Retina (tissue), 1 donor: Measurements from ENCODE around the gene SLC22A2.
"Not testable (repeated sequence)": the region's sequence is repeated elsewhere in the genome, so short reads cannot be mapped to it uniquely, and the experiment has no call there.

Experiments used
- DNase-seq: peaks from one replicate; pipeline ENCODE4 v3.0.0-alpha.2; 2016

The SLC22A2 gene

DNA sequence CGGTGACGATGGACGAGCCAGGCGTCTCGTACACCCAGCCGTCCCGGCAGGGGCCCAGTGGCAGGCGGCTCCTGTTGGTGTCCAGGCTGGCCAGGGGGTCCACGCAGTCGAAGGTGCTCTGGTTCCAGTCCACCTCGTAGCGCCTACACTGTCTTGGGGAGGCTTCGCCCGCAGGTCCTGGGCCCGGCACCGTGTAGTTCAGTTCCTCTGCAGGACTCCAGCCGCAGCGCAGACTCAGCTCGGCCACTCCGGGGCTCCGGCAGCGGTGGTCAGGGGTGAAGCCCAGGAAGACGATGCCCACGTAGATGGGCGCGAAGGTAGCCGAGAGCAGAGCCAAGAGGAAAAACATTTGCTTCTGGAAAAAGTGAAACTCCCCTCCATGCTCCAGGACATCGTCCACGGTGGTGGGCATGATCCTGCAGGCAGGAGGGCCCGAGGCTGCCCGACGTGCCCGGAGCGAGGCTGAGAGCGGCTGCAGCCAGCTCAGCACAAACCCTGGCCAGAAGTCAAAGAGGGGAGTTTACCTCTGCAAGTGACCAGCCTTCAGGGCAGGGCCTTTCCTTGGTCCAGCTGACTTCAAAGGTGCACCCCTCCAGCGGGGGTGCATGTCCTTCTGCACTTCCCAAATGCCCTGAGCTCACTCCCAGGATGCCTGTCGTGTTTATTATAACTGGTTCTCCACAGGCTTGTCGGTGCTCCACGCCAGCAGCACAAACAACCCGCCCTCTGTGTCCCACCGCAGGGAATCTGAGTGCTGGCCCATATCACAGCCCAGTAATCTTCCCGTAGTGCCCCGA lies at the start of gene SLC22A2:
Gene SLC22A2, minus strand, starts transcription at position 476 of the 797 bp plus-strand sequence. Its CDS starts 64 bp downstream, at position 412.
- DNase-seq = no peak

DNA sequence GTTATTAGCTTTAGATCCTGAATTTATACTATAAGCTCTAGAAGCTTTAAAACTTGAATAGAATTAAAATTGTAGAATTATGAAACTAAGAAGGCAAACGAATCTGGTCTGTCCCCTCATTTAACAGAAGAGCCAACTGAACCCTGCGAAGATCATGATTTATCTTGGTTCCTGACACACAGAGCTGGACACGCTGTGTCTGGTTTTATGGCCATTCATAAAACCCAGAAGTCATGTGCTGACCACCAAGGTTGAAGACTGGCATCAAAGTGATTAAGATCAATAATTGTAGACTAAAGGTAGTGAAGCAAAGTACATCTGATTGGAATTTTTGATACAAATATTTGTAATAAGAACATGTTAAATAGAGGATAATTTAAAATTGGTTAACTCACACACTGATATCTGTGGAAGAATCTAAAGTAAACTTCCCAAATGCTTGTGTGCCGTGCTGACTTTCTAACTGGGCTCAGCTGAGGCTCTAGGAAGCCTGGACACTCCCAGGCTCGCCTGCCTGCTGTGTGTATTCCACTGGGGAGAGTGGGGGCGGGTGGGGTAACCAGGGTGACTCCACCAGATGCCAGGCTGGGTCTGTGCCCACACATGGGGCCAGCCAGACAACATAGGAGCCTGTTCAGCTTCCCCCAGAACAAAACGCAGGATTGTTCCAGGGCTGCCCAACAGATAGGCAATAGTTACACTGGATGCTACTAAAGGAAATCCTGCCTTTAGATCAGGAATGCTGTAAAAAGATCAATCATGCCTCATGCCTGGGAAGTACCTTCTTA lies 47.5 kb upstream of the SLC22A2 start:
- no peak for DNase-seq

DNA sequence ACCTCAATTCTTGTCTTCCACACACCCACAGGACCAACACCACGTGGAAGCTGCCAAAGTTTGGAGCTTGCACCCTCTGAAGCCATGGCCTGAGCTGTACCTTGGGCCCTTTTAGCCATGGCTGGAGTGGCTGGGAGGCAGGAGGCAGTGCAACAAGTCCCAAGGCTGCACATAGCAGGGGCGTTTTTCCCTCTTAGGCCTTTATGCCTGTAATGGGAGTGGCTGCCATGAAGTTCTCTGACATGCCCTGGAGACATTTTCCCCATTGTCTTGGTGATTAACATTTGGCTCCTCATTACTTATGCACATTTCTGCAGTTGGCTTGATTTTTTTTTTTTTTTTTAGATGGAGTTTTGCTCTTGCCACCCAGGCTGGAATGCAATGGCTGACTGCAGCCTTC lies 45.2 kb upstream of the SLC22A2 start:
- no peak for DNase-seq

DNA sequence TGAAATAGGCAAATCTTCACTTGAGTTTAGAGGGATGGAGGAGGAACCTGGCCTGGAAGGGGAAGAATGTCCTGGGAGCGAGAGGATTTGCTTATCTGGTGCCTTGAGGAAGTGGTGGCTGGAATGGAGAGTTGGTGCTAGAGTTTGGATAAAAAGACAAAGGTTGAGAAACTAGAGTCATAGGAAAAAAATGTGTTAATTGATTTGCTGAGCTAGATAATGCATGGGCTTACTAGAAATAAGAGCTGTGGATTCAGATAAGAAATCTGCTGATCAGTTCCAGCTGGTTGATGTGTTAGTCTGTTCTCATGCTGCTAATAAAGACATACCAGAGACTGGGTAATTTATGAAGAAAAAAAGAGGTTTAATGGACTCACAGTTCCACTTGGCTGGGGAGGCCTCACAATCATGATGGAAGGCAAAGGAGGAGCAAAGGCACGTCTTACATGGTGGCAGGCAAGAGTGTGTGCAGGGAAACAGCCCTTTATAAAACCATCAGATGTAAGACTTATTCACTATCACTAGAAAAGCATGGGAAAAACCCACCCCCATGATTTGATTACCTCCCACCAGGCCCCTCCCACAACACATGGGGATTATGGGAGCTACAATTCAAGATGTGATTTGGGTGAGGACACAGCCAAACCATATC lies 43.9 kb upstream of the SLC22A2 start:
- DNase-seq = not testable (repeated sequence)

DNA sequence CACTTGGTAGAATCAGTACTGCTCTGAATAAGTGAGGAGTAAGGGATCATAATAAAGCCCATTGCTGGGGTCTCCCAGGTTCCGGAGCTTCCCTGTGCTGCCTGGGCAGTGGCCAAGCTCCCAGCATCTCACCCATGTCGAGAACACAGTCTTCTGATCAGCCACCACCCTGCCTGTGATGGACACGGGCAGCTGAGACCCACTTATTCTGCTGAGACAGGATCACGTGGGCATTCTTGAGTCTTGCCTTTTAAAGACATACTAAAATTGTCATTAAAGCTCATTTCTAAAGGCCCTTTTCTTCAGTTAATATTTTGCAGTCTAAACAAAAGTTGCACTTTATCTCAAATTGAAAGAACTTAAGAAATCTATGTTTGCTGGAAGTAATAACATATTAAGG lies 42.7 kb upstream of the SLC22A2 start:
- DNase-seq = no peak

DNA sequence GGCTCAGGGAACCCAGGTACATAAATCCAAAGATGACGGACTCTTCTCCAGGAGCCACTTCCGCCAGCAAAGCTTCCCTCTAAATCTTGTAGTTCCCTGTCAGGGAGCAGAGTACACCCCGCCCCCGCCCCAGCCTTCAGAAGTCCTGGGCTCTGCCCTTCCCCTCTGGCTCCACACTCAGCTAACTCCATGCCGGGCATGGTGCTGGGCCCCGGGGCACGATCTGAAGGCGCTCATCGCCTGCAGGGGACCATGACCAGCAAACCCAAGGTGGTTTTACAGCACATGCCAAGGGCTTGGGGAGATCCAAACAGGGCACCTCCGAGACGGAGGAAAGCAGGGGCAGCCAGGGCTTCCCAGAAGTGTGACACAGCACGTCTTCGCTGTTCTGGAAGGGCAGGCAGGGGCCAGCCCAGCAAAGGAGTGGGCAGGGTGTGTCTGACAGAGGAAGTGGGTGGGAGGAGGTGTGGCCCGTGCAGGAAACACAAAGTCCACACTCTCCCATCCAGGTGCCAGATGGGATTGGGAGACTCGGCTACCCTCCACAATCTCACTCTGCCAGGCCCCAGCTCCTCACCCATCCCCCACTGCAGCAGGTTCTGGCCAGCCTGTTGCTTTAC lies 41.6 kb upstream of the SLC22A2 start:
- DNase-seq = no peak

DNA sequence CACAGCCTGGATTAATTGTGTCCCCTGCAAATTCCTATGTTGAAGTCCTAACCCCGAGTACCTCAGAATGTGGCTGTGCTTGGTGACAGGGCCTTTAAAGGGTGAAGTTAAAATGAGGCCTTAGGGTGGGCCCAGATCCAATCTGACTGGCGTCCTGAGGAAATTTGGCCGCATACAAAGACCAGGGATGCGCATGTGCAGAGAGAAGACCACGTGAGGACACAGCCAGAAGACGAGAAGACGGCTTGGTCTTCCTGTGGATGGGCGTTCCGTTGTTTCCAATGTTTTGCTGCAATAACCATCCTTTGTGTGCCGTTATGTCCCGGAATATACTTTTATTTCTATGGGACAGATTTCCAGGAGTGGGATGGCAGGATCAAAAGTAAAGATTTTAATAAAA lies 40.9 kb upstream of the SLC22A2 start:
- no peak for DNase-seq

DNA sequence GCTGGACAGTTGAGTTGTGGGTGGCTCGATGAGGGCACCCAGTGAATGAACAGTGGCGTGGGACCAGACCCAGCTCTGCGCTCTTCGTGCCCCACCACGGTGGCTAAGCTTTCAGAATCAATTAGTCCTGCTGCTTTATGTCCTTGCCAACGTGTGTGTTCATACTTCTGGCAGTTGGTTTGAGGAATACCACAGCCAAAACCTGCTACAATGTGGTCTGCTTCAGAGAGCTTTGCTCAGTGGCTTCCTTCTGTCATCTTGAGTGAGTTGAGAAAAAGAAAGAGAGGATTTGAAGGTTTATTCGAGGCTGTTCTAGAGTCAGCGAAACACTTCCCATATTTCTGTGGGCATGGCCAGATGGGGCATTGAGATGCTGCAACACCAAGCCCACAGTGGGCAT lies 39.5 kb upstream of the SLC22A2 start:
- DNase-seq = no peak

DNA sequence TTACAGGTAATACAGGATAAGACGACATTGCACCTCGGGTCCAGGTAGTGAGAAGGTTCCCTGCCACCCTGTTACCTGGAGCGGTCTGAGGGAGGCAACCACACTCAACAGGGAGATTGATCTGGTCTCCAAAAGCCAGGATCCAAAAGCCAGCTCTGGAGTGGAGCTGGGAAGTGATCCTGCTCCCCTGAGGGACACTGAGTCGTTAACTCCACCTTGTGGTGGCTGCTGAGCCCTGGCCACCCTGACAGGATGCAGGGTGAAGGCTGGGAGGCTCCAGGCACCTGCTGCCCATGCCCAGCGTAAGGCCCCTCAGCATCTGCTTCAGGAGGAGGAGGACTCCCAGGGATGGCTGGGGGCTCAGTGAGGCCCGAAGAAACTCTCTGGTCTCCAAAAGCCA lies 38.7 kb upstream of the SLC22A2 start:
- DNase-seq = no peak

DNA sequence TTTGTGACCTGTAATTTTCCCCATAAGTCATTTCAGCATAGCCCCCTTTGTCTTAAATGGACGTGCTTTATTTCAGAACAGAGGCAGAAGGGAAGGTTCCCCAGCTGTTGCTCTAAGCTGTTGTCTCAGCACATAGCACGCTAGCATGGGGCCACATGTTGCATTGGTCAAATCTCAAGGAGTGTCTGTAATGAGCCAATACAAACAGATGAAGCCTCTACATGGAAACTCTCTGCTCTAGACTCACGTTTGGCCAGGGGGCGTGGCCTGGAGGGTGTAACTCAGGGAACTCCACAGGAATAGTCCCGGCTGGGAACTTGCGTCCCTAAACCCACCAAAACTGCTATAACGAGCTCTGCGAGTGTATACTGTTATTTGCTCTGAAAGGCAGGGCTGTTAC lies 35.2 kb upstream of the SLC22A2 start:
- DNase-seq = no peak

DNA sequence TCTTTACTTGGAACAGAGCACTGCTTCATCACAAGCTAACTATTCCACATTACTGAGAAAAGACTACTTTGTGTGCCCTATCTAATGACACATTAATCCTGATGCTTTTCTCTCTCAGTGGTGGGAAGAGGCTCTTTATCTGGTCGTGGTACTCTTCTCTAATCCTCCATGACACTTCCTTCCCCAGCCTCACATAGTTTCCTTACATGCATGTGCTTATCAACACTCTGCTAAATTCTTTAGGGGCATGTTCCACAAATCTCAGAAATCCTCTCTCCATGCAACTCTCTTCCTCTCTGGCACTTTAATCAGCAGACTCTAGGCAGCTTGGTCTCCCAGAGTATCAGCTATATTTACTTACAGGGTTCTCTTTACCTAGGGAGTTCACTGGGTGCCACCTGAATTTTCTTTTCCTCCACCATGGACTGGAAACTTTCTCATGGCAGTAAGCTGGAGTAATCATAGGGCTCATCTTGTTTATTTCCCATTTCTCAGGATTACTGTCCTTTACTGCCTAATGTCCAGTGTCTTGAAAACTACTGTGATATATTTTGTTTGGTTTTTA lies 27.0 kb upstream of the SLC22A2 start:
- no peak for DNase-seq

DNA sequence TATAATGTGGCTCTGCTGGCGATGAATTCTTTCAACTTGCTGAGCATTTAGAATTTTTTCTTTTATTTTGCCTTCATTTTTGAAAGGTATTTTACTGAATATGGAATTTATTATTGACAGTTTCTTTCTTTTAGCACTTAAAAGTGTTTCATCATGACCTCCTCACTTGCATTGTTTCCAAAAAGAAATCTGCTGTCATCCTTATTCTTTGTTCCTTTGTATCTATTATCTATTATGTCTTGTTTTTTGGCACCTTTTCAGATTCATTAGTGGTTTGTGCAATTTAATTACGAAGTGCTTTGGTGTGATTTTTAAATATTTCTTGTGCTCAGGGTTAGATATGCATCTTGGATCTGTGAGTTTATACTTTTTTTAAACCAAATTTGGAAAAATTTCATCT lies 26.0 kb upstream of the SLC22A2 start:
- no peak for DNase-seq

DNA sequence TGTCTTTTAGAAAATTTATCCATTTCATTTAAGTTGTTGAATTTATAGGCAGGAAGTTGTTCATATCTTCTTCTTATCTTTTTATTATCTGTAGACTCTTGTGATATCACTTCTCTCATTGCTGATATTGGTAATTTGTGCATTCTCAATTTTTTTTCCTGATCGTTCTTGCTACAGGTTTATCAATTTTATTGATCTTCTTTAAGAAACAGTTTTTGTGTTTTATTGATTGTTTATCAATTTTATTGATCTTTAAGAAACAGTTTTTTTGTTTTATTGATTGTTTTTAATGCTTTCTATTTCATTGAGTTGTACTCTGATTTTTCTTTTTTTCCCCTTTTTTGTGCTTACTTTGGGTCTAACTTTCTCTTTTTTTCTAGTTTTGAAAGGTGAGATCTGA lies 23.8 kb upstream of the SLC22A2 start:
- DNase-seq = no peak

DNA sequence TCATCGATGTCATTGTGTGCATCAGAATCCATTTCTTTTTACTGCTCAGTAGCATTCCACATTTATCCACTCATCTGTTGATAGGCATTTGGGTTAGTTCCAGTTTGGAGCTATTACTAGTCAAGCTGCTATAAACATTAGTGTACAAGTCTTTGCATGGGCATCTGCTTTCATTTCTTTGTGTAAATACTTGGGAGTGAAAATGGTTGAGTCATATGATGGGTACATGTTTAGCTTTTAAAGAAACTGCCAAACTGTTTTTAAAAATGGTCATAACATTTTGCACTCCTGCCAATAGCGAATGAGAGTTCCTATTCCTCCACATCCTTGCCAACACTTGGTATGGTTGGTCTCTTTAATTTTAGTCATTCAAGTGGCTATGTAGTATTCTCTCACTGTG lies 21.2 kb upstream of the SLC22A2 start:
- DNase-seq = no peak

DNA sequence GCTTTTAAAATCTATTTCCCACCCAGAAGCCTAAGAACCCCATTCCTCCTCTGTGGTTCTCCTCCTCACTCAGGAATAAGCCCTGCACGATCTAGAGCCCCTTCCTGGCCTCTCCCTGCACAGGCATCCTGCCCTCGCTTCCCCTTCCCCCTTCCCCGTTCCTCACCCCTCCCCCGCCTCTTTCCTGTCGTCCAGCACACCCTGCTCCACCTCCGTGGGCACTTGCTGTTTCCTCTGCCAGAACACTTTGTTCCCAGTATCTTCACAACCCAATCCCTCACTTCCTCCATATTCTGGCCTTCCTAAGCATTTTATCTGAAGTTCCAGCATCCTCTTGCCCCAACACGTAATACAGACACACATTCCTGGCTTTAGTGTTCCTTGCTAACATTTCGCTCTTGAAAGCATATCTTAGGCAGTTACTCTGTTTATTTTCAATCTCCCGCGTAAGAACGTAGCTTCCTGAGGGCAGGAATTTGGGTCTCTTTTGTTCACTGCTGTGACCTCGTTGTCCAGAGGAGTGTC lies 20.2 kb upstream of the SLC22A2 start:
- no peak for DNase-seq

DNA sequence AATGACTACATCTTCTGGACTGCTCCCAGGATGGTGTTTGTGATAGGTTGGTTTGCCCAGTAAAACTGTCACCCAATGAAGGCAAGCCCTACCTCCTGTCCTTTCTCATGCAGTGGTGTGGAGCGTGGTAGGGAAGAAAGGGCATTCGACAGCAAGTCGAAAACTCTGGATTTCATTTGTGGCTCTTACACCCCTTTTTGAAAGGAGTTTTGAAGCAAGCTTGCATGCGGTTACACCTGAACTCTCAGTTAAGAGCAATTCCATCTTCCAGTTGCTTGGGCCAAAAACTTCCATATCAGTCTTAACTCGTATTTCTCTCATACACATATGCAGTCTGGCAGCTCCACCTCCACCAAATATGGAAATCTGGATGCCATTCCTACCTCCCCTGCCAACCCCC lies 19.7 kb upstream of the SLC22A2 start:
- DNase-seq = no peak

DNA sequence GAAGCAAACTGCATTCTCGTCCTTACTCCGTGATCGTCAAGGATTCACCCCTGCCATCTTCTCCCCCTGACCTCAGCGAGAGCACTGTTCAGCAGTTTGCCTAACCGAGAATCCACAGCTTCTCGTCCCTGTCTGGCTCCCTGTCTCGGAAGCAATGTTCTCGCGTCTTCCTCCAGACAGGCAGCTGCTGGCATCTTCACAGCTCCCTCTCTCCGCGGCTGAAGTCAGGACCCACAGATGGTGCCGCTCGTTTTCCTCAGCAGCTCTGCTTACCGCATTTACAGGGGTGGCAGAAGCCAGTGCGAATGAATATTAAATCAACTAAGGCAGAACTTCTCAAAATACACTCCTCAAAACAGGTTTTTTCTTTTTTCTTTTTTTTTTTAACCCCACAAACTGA lies 18.9 kb upstream of the SLC22A2 start:
- DNase-seq = no peak

DNA sequence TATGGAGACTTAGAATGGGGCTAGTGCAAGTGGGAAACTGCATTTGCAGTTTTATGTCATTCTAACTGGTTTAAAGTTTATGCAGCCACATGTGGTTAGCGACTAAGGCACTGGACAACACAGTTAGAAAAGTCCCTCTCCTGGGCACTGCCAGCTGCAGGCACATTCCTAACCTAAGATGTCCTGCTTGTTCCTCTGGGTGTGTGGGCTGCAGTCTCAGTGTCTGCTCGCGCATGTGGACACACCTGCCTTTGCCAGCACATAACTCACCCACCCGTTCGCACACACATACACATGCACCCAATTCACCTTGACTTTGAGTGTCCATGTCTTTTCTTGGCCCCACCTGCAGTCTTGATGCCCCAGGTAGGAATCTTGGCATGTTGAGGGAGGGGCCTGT lies 18.5 kb upstream of the SLC22A2 start:
- DNase-seq = no peak

DNA sequence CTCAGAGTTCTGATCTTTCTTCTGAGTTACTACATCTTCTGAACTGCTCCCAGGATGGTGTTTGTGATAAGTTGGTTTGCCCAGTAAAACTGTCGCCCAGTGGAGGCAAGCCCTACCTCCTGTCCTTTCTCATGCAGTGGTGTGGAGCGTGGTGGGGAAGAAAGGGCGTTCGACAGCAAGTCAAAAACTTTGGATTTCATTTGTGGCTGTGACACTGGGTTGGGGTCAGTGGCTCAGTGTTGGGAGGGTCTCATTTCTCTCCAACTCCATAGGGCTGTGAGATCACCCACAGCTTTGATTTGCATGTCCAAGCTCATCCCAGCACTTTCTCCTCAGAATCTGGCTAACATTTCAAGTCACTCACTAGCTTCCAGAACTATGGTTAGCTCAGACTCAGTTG lies 17.5 kb upstream of the SLC22A2 start:
- no peak for DNase-seq

DNA sequence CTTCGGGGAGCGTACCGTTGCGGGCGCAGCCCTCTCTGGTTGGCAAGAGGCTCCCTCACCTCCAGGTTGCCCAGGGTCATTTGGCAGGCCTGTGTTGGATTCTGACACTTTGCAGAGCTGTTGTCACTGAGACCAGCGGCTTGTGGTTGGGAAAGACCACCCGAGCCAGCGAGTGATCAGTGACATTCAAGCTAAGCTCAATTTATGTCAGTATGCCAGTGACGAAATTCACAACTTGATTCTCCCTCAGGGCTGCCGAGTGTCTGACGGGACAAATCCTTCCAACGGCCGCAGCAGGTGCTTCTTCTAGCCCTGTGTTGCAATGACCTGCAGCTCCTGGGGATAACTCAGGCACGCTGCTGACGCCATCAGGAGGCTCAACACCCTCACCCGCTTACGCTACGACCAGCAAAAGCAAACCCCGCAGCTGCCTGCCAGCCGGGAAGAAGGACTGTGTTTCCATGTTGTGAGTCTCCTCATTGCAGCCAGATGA lies 16.9 kb upstream of the SLC22A2 start:
- peak; percentile 3 for DNase-seq

DNA sequence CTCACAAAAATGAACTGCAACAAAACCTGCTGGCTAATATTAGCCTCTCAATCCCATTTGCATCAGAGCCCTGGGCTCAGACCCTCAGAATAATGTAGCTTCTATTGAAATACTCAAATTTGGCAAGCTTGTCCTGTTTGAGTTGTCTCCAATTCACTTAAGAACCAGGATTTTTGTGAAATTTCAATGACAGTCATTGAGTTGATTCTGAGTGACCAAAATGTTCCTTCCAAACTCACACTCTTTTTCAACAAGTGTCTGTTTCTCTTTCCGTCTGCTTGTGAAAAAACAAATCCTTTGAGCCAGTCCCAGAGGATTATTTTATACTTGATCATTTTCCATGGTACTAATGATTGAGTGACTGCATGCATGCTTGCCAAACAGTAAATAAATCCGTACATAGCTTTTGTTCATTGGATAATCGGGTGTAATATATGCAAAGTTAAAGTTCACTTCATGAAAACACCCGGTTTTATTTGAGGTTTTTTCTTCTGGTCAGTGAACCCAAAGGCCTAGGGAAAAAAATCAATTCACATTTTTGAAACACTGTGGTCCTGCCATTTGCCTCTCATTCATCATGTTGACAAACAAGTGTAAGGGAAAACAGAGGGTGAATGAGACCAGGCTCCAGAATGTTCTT lies 16.4 kb upstream of the SLC22A2 start:
- DNase-seq = no peak

DNA sequence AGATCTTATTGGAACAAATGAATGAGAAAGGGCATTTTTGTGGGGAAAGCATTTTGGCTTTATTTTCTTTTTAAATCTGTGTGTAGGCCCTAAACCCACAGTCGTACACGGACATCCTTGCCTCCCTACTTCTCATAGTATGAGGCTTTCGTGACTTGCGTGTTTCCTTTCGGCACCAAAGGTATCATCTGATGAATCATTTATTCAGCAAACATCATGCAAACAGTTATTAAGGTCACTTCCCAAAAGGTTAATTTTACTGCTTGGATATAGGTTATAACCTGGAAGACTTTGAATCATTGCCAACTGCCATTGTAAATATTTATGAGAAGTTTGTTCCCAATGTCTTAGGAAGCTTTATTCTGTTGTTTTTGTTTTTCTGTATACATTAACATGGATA lies 15.1 kb upstream of the SLC22A2 start:
- no peak for DNase-seq
